Activated CD4-positive, alpha-beta T cell treated with anti-CD3 and anti-CD28 coated beads, Interleukin-2, amount 50 U/mL, for 16 hours (primary cell): ENCODE results near the gene HS2ST1.
"Not testable (repeated sequence)": the region's sequence is repeated elsewhere in the genome, so short reads cannot be mapped to it uniquely, and the experiment has no call there.

ENCODE experiments used
- DNase-seq: peaks from one replicate; pipeline ENCODE4 v3.0.0-alpha.2; 2020

HS2ST1 gene

DNA sequence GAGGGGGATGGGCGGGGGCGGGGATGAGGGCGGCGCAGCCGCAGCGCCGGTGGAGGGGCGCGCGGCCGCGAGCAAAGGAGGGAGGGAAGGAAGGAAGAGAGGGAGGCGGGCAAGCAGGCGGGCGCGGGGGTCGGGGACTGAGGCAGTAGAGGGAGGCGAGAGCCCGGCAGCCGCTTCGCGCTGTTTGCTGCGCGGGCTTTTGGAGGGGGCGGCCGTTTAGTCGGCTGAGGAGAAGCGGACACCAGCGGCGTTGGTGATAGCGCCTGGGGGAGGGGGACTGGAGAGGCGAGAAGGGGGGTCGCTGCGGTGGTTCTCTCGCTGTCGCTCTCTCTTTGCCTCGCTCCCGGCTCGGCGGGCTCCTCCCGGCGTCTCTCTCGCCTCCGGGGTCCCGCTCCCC is at the start of gene HS2ST1:
Gene HS2ST1 (plus strand): TSS at position 35 of the 397 bp plus-strand sequence.
- DNase-seq = no peak

DNA sequence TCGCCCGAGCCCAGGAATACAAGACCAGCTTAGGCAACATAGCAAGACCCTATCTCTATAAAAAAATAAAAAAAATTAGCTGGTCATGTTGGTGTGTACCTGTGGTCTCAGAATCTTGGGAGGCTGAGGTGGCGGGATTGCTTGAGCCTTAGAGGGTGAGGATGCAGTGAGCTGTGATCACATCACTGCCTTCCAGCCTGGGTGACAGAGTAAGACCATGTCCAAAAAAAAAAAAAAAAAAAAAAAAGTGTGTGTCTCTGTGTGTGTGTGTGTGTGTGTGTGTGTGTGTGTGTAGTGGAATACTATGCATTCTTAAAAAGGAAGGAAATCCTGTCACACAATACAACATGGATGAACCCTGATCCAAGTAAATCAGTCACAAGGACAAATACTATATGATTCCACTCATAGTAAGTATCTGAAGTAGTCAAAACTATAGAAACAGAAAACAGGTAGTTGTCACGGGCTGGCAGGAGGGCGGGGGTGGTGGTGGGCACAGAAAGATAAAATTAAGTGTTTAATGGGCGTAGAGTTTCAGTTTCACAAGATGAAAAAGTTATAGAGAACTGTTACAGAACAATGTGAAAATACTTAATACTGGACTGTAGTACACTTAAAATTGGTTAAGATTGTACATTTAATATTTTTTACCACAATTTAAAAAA is 48.3 kb upstream of the HS2ST1 start:
- no peak for DNase-seq

DNA sequence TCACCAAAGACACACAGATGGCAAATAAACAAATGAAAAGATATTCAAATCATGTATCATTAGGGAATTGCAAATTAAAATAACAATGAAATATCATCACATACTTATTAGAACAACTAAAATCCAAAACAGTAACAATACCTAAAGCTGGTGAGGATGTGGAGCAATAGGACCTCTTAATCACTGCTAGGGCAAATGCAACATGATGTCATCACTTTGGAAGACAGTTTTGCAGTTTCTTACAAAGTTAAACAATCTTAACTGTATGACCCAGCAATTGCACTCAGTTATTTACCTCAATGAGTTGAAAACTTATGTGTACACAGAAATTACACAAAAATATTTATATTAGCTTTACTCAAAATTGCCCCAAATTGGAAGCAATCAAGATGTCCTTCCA is 47.8 kb upstream of the HS2ST1 start:
- DNase-seq = no peak

DNA sequence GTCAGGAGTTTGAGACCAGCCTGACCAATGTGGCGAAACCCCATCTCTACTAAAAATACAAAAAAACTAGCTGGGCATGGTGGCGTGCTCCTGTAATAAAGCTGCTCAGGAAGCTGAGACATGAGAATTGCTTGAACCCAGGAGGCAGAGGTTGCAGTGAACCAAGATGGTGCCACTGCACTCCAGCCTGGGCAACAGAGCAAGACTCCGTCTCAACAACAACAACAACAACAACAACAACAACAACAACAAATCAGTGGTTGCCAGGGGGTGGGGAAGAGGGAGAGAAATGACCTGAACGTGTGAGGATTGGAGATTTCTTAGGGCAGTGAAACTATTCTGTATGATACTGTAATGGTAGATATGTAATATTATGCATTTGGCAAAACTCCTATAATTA is 47.2 kb upstream of the HS2ST1 start:
- DNase-seq = not testable (repeated sequence)

DNA sequence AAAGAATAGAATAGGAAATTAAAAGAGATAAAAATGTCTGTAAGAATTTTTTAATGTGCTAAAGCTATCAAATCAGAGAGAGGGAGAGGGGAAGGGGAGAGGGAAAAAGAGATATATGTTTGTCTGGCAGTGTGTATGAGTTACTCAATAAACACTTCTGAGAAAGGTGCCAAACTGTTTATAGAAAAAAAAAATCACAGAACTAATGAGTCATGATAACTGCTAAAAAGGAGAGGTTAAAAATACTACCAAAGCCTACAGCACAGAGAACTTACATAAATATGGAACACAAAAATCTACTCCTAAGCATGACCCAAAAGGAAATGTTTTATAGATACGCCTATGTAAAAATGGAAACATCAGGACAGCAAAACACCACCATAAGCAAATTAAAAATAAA is 46.0 kb upstream of the HS2ST1 start:
- peak; percentile 4 for DNase-seq

DNA sequence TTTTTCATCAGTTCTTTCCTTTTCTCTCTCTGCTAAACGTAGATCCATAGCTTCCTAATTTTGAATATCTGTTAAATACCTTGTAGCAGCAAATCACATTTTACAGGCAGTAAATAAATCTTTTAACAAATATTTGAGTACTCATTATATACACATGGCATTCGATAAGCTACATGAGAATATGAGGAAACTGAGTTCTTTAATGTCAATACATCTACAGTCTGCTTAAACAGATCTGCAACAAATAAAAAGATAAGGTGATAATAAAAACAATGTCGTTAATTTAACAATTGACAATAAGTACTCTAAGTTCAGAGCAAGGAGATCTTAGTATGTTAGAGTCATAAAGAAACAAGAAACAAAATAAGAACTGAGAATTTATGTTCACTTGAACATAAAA is 43.4 kb upstream of the HS2ST1 start:
- DNase-seq = no peak

DNA sequence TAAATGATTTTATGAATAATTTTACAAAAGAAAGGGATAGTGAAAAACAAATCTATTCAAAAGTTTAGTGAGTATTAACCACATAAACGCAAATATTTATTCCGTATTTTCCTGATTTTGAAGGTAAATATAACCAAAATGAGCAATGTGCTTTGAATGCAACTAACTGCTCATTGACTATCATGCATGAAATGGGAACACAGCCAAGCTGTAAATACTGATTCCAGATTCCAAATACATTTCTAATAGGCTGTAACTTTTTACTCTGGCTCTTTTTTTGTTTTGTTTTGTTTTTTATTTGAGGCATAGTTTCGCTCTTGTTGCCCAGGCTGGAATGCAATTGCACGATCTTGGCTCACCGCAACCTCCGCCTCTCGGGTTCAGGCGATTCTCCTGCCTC is 42.3 kb upstream of the HS2ST1 start:
- no peak for DNase-seq

DNA sequence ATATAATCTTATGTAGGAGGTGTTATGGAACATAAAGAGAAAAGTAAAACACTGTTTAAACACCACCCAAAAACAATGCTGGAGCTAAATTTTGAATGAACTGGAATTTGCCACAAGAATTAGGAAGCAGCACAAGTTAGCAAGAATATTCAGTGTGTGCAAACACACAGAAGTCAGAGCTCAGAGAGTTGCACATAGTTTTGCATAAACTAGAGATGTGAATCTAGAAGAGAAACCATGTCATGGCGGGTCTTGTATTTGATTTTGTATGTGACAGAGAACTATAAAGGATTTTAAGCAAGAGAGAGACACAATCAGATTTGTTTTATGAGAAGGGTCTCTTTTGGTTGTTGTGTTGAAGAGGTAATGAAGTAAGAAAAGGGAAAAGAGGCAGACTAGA is 38.7 kb upstream of the HS2ST1 start:
- no peak for DNase-seq

DNA sequence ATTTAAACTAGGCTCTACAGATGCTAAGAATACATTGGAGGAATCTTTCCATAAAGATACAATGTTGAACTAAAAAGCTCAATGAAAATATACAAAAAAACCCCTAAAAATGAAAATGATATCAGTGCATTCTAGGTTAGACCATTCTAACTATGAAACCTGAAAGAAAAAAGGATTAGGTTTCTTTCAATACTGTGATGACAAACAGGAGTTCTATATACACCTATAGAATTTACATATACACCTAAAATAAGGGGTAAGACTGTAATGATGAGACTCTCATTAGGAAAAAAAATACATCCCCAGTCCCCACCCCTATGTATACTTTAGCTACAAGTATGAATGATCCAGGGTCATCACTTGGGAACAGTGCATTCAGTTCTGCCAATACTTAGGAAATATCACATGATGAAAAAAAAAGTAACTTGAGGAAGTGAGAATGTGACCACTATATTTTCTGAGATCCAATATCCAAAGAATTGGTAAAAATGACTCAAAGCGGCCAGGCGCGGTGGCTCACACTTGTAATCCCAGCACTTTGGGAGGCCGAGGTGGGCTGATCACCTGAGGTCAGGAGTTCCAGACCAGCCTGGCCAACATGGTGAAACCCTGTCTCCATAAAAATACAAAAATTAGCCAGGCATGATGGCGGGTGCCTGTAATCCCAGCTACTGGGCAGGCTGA is 26.8 kb upstream of the HS2ST1 start:
- no peak for DNase-seq

DNA sequence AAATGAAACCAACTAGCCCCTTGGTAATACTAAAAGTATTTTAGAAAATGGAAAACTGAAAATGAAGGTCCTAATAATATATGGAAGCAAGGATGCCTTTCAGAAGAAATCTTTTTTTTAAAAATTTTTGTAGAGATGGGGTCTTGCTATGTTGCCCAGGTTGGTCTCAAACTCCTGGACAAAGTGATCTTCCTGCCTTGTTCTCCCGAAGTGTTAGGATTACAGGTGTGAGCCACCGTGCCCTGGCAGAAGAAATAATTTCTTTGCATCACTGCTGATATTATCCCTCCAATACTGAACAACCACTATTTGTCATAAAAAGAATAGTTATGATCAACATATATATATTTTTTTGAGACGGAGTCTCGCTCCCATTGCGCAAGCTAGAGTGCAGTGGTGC is 26.1 kb upstream of the HS2ST1 start:
- no peak for DNase-seq

DNA sequence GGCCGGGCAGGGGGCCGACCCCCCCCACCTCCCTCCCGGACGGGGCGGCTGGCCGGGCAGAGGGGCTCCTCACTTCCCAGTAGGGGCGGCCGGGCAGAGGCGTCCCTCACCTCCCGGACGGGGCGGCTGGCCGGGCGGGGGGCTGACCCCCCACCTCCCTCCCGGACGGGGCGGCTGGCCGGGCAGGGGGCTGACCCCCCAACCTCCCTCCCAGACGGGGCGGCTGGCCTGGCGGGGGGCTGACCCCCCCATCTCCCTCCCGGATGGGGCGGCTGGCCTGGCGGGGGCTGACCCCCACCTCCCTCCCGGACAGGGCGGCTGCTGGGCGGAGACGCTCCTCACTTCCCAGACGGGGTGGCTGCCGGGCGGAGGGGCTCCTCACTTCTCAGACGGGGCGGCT is 15.0 kb upstream of the HS2ST1 start:
- DNase-seq = not testable (repeated sequence)

DNA sequence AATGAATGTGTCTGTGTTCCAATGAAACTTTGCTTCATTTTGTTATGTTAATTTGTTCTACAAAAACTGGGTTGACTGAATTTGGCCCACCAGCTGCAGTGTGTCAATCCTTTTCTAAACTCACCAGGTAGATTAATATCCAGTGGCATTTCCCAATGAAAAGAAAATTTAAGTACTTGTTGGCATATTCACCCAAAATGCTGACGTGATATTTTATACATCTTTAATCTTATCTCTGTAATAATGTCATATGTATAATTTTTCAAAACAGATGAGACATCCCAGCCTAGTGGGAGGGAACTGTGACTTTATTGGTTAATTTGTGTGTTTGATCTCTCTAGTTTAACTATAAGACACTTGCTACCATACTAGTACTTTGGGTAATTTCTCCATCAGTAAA is 8.6 kb upstream of the HS2ST1 start:
- DNase-seq = no peak

DNA sequence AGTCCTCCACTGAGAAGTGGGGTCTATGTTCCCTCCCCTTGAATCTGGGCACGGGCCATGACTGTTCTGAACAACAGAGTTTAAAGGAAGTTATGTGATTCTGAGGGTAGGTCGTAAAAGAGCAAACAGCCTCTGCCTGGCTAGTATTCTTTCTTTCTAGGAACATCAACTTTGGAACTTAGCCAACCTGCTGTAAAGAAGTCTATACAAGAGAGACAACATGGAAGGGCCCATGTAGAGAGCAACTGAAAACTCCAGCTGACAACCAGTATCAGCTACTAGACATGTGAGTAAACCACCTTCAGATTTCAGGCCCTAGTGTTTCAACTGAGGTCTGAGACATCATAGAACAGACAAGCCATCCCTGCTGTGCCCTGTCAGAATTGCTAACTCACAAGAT is 8.0 kb upstream of the HS2ST1 start:
- DNase-seq = no peak

DNA sequence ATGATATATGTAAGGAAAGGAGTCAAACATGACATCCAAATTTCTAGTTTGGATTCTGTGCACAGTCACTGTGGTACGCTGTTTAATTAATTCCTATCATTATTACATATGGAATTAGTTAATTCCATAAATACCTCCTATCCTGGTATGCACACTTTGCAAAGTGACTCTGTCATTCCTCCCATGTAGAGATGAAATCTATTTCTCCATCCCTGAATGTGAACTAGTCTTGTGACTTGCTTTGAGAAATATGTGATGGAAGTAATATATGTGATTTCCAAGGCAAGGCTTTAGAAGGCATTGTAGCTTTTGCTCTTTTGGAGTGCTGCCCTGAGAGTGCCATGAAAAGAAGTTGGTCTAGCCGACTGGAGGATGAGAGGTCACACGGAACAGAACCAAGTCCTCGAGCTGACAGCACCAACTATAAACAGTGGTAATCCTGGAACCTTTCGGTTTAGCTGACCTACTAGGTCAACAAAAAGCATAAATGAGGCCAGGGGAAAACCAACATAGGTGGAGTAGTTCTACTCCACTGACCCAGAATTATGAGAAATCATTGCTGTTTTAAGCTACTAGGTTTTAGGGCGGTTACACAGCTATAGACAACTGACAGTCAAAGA is 2.0 kb upstream of the HS2ST1 start:
- DNase-seq = no peak

DNA sequence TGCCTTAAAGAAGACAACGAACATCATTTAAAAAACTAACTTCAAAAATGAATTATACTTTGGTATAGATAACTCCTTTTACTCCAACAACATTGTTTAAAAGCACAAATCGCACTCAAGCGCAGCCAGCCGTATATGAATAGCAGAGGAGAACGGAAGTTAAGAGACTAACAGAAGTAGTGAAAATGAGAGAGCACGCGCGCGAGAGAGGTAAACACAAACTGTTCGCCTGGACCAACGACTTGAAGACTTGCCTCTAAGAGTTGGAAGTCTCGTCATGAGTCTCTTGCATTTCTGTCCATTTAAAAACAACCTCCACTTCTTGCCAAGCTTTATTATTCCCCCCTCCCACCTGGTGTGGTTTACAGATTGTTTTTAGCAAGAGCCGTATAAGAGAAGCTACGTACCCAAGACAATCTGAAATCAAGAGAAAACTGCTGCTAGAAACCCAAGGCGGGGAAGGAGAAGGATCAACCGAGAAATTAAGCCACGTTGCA is 988 bp upstream of the HS2ST1 start:
- peak; percentile 49 for DNase-seq

DNA sequence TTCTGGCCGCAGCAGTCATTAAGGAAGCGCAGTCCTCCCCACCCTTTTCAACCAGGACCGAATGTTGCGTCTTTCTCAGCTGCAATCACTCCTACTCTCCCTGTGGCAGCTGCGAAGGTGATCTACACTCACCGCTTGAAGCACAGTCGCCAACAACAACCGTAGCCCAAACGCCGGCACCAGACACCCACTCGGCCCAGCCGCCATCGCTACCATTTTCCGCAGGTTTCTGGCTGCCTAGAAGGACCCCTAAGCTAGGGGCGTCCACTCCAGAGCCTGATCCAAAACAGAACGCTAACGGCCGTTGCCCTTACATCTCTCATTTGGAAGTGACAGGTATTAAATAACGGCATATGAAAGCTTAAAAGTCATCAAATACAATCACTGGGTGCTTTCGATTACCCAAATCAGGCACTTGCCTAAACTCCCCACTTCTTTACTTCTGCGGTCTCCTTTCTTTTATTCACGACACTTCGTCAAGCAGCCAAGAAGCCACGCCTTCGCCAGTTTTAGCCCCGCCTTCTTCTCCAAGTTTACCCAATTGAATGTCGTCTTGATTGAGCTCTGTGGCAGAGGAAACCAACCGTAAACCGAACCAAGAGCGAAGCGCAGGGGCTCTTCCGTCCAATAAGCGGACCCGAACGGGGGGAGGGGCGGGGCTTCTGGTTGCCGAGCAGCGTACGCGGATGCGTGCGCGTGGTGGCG is 387 bp upstream of the HS2ST1 start, which contains the start of gene SELENOF:
Gene SELENOF (minus strand): TSS at position 231 of the 705 bp plus-strand sequence. CDS start 15 bp downstream, at position 216.
- peak; percentile 99 for DNase-seq

DNA sequence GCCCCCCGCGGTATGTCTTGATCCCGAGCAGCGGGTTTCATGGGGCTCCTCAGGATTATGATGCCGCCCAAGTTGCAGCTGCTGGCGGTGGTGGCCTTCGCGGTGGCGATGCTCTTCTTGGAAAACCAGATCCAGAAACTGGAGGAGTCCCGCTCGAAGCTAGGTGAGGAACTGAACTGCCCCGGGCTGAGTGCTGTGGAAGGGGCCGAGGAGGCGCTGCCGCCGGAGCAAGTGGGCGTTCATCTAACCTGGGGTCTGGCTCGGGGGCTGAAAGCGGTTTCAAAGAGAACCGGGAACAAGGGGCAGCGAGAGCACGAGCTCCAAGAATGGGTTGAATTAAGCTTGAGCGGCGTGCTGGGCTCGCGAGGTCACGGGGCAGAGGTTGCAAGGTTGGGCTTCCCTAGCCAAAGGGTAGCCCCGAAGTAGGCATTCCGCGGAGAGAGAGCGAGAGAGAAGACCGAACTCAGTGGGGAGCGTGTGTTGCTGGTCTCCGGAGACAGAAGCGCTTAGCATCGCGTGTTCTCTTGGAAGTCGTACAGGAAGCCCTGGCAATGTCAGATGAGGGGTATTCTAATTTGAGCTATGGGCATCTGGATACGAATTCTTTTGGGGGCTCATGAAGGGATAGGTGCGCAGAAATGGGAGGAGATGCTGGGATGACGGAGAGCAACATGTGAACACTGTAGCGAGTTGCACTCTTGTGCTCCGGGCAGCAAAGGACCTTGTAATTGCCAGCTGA is 732 bp downstream of the HS2ST1 start:
- DNase-seq = peak; percentile 53

DNA sequence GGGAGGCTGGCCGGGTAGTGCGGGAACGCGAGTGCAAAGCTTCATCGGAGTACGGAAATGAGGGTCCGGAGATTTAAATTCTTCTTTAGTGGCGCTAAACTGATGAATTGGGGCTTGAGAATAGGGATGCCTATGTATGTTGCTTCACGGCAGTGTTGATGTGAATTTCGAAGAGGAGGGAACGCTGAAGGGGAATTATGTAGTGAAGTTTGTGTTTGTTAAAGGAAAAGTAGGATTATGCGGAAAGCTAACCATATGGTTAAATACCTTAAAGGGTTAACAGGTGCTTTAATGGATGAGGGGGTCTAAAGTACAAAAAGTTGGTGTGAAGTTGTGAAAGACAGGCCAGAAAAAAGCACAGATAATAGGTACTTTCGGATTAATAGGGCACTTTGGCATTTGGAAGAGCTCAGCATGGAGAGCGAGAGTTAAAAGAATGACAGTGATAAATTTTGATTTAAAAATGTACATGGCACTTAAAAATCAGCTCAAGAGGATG is 1.4 kb downstream of the HS2ST1 start:
- no peak for DNase-seq

DNA sequence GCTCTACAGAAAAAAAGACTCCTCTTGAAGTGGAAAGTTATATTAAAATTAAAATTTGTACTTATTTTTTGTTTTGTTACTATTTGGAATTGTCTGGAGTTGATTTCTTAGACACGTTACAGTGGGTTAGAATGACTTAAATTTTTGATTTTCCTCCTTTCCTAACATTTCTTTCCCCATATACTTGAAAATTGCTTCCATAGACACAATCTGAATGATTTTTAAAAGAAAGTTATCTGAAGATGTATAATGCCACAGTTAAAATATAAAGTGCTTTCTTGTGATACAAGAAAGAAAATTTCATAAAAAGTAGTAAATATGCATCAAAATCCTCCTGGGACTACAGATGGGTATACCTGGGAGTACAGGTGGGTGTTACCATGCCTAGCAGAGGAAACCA is 2.3 kb downstream of the HS2ST1 start:
- DNase-seq = no peak

DNA sequence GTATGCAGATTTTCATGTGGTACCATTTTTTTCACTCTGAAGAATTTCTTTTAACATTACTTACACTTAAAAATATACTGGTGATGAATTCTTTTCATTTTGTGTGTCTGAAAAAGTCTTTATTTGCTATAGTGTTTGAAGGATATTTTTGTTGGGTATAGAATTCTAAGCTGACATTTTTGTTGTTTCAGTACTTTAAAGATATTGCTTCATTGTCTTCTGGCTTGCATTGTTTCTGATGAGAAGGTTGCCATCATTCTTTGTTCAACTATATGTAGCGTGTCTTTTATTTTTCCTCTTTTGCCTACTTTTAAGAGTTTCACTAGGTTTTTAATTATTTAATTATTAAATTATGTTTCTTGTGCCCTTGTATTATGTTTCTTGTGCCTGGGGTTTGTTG is 8.0 kb downstream of the HS2ST1 start:
- DNase-seq = no peak

DNA sequence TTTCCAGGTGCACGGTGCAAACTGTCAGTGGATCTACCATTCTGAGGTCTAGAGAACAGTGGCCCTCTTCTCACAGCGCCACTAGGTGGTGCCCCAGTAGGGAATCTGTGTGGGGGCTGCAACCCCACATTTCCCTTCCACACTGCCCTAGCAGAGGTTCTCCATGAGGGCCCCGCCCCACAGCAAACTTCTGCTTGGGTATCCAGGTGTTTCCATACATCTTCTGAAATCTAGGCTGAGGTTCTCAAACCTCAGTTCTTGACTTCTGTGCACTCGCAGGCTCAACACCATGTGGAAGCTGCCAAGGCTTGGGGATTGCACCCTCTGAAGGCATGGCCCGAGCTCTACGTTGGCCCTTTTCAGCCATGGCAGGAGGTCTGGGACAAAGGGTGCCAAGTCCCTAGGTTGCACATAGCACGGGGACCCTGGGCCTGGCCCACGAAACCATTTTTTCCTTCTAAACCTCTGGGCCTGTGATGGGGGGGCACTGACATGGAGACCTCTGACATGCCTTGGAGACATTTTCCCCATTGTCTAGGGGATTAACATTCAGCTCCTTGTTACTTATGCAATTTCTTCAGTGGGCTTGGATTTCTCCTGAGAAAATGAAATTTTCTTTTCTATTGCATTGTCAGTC is 10.0 kb downstream of the HS2ST1 start:
- DNase-seq = no peak

DNA sequence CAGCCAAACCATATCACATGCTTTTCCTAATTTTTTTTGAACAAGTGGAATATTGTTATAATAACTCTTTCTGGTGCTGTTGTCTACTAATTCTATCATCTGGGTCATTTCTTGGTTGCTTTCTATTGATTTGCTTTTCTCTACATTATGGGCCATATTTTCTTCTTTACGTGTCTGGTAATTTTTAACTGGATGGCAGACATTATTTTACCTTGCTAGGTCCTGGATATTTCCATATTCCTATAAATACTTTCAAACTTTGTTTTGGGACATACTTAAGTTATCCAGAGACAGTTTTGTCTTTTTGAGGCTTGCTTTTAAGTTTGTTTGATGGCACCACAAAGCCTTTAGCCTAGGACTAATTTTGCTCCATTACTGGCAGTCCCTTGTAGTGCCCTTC is 11.3 kb downstream of the HS2ST1 start:
- DNase-seq = no peak
